NCI-H748 treated with DMSO at 0.1 percent for 48 hours (cell line): ENCODE measurements around the gene MBNL2.

ENCODE experiments used
- DNase-seq: peaks from one replicate; lab custom pipeline; 2025; lab: John Stamatoyannopoulos, UW

The MBNL2 gene

GRCh38 chr13:97327506-97328221 lies 105.5 kb downstream of the MBNL2 start:
- DNase-seq, result no peak

- no peak for DNase-seq
Measured at GRCh38 chr13:97328222-97328790, 106.2 kb downstream of the MBNL2 start.

- no peak for DNase-seq
Measured at GRCh38 chr13:97329331-97329730, 107.2 kb downstream of the MBNL2 start.

- no peak for DNase-seq
Measured at GRCh38 chr13:97330448-97330847, 108.3 kb downstream of the MBNL2 start.

GRCh38 chr13:97332742-97333141 lies 110.6 kb downstream of the MBNL2 start:
- no peak for DNase-seq

GRCh38 chr13:97333983-97334382 lies 111.8 kb downstream of the MBNL2 start:
- DNase-seq, result no peak

GRCh38 chr13:97334690-97335089 lies 112.6 kb downstream of the MBNL2 start:
- no peak for DNase-seq

GRCh38 chr13:97335488-97336134 lies 113.5 kb downstream of the MBNL2 start:
- DNase-seq, result no peak

- no peak for DNase-seq
Measured at GRCh38 chr13:97337985-97338499, 115.9 kb downstream of the MBNL2 start.

GRCh38 chr13:97338571-97338970 lies 116.4 kb downstream of the MBNL2 start:
- no peak for DNase-seq

- DNase-seq, result no peak
Measured at GRCh38 chr13:97339019-97339987, 117.2 kb downstream of the MBNL2 start.

GRCh38 chr13:97339988-97340749 lies 118.0 kb downstream of the MBNL2 start:
- no peak for DNase-seq

GRCh38 chr13:97341135-97341534 lies 119.0 kb downstream of the MBNL2 start:
- no peak for DNase-seq

- peak; percentile 1 for DNase-seq
Measured at GRCh38 chr13:97342136-97342535, 120.0 kb downstream of the MBNL2 start.

- DNase-seq, result no peak
Measured at GRCh38 chr13:97342936-97343335, 120.8 kb downstream of the MBNL2 start.

GRCh38 chr13:97344265-97345175 lies 122.4 kb downstream of the MBNL2 start:
- DNase-seq, result peak; percentile 35

- DNase-seq, result no peak
Measured at GRCh38 chr13:97346097-97346496, 124.0 kb downstream of the MBNL2 start.

- no peak for DNase-seq
Measured at GRCh38 chr13:97346561-97347254, 124.6 kb downstream of the MBNL2 start.

- DNase-seq, result no peak
Measured at GRCh38 chr13:97347255-97347932, 125.3 kb downstream of the MBNL2 start.
